A673 (cell line): ENCODE results near the gene FCHSD2.
A peak's percentile ranks its signal among the peaks of the same experiment; 100 is the strongest.

Experiments
- EZH2 ChIP-seq: fragments of 200-600 bp; sonication (generic); IDR thresholded peaks from 2 replicates; pipeline ENCODE4 v1.6.1; 2017; ENCODE audit warnings: borderline replicate concordance, low read depth, mild to moderate bottlenecking, mixed read lengths, antibody characterized with exemption, low read length; ENCODE audit not compliant: poor library complexity, severe bottlenecking
- TF ChIP-seq, protein P1 (sequence below): fragments of 300-800, 200-600 bp; sonication (generic); conservative IDR thresholded peaks from 2 replicates; pipeline ENCODE4 v1.5.1; 2017; ENCODE audit warnings: low read depth, mild to moderate bottlenecking, antibody characterized with exemption, low read length, moderate library complexity, mixed read lengths

DNA sequence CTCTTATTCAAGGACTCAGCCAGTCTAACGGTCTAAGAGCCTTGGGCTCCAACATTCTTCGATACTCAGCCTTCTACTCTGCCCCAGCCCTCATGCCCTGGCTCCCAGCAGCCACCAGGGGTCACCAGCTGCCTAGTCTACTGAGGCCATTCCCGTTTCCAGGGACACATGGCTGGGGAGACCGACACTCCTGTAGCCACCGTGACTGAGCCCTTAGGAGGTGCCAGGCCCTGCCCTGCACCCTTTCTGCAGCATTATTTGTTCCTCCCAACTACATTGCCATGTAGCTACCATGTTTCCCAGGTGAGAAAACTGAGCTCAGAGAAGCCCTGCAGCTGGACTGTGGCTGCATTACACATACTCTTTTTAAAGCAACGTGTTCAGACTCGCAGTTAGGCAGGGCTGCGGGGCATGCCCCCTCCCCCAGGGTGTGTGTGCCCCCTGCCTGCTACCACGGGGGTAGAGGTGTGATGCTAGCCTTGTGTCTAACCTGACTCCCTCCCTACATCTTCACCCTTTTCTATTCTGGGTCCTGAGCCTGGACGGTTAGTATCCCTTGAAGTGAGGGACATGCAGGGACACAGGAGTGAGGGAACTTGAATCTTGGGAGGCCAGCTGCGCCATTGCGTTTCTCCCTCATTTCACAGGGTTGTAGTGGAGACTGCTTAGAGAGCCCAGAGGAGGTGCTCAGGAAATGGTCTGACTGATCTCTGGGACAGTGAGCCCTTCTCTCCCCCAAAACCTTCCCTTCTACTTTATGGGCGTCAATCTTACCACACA is 310.4 kb downstream of the FCHSD2 start:
- TF ChIP-seq, protein P1, sequence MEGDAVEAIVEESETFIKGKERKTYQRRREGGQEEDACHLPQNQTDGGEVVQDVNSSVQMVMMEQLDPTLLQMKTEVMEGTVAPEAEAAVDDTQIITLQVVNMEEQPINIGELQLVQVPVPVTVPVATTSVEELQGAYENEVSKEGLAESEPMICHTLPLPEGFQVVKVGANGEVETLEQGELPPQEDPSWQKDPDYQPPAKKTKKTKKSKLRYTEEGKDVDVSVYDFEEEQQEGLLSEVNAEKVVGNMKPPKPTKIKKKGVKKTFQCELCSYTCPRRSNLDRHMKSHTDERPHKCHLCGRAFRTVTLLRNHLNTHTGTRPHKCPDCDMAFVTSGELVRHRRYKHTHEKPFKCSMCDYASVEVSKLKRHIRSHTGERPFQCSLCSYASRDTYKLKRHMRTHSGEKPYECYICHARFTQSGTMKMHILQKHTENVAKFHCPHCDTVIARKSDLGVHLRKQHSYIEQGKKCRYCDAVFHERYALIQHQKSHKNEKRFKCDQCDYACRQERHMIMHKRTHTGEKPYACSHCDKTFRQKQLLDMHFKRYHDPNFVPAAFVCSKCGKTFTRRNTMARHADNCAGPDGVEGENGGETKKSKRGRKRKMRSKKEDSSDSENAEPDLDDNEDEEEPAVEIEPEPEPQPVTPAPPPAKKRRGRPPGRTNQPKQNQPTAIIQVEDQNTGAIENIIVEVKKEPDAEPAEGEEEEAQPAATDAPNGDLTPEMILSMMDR: peak; percentile 97
- no peak for TF ChIP-seq EZH2
